Colonic mucosa (tissue), 4 donors: Measurements from ENCODE around the gene FAM89B. TPM values are rescaled to one million over a fixed set of nuclear protein-coding genes. Genes with fewer than 3 reads are reported as not detected.

Experiments used
- DNase-seq: peaks from one replicate; pipeline ENCODE4 v3.0.0-alpha.2; 2020
- H3K27ac ChIP-seq: fragments of 200-600 bp; one replicate; pipeline ENCODE4 v1.8.0; 2021
- H3K27me3 ChIP-seq: fragments of 200-600 bp; one replicate; pipeline ENCODE4 v1.8.0; 2021
- H3K36me3 ChIP-seq: fragments of 200-600 bp; one replicate; pipeline ENCODE4 v1.8.0; 2021
- H3K4me1 ChIP-seq: fragments of 200-600 bp; one replicate; pipeline ENCODE4 v1.8.0; 2021; ENCODE audit warnings: mild to moderate bottlenecking
- H3K4me3 ChIP-seq: fragments of 200-600 bp; one replicate; pipeline ENCODE4 v1.8.0; 2021
- H3K9ac ChIP-seq, 2 donors: one replicate each; pipeline ENCODE4 v1.7.0; 2013; ENCODE audit warnings: control low read depth in 2 of 2, low read depth in 2 of 2, low read length in 2 of 2
- H3K9me3 ChIP-seq: fragments of 200-600 bp; one replicate; pipeline ENCODE4 v1.8.0; 2021
- CTCF ChIP-seq: fragments of 200-600 bp; IDR thresholded peaks from one replicate; pipeline ENCODE4 v1.8.0; 2022; ENCODE audit warnings: antibody characterized with exemption, mild to moderate bottlenecking
- intact Hi-C: fragments of 100-400 bp; cut with DNase I; formaldehyde crosslinking; loops from one replicate; pipeline ENCODE4 v1.14.1; 2022
- total RNA-seq, 2 donors: library from RNA; stranded (reverse); fragmentation: NEBNext Ultra II Directional in 1 of 2; extraction: Animal tissue kit (Norgen Biotek cat#: 25700) in 1 of 2; gene quantifications; one replicate each; pipeline ENCODE4 v1.2.1, GENCODE V29; 2021
- donor health status: healthy.
- donor health status: DM: no; HTN: no; CAD: no.
- donor health status: DM: no; HTN: no; CAD: no.

FAM89B gene
- total RNA-seq, 2 donors from 2014 or later: 27.4 to 32.2 TPM

- DNase-seq: no peak
- no peak for TF ChIP-seq CTCF
Observed at GRCh38 chr11:65598258-65598699, 25.9 kb downstream of the FAM89B start.

GRCh38 chr11:65599216-65599954, 27.0 kb downstream of the FAM89B start:
- no peaks in the 10 kb centered on the region for H3K9me3 ChIP-seq
- intact Hi-C loops: no loop called here
- no peak for DNase-seq

More at GRCh38 chr11:65598258-65598699, 25.9 kb downstream of the FAM89B start:
- H3K36me3 ChIP-seq: peaks cover 8% of the 10 kb centered on the region
- intact Hi-C loops: no loop called here
- no peaks in the 10 kb centered on the region for H3K27me3 ChIP-seq
- no peak overlapping the region for H3K9ac ChIP-seq
- H3K4me1 ChIP-seq: peaks cover 5% of the 10 kb centered on the region
- H3K9me3 ChIP-seq: no peaks in the 10 kb centered on the region
- H3K27ac ChIP-seq: no peak overlapping the region
- H3K4me3 ChIP-seq: no peak overlapping the region

GRCh38 chr11:65599955-65600246, 27.6 kb downstream of the FAM89B start:
- Histone ChIP-seq H3K4me1 (peaks cover 5% of the 10 kb centered on the region), H3K27me3 (no peaks in the 10 kb centered on the region), H3K27ac (no peak overlapping the region), H3K36me3 (peaks cover 15% of the 10 kb centered on the region), H3K9me3 (no peaks in the 10 kb centered on the region), H3K4me3 (no peak overlapping the region), H3K9ac (no peak overlapping the region)
- no peak for DNase-seq
- TF ChIP-seq CTCF: no peak
- intact Hi-C loops: no loop called here

More at GRCh38 chr11:65599216-65599954, 27.0 kb downstream of the FAM89B start:
- peaks cover 5% of the 10 kb centered on the region for H3K4me1 ChIP-seq
- H3K27me3 ChIP-seq: no peaks in the 10 kb centered on the region
- no peak for TF ChIP-seq CTCF
- peaks cover 11% of the 10 kb centered on the region for H3K36me3 ChIP-seq
- no peak overlapping the region for H3K27ac ChIP-seq
- H3K4me3 ChIP-seq: no peak overlapping the region
- H3K9ac ChIP-seq: no peak overlapping the region

- Histone ChIP-seq H3K9me3 (no peaks in the 10 kb centered on the region), H3K36me3 (peaks cover 14% of the 10 kb centered on the region), H3K27me3 (no peaks in the 10 kb centered on the region), H3K4me3 (no peak overlapping the region), H3K27ac (no peak overlapping the region), H3K4me1 (peaks cover 4% of the 10 kb centered on the region), H3K9ac (no peak overlapping the region)
- no peak for TF ChIP-seq CTCF
- DNase-seq: no peak
- intact Hi-C loops: no loop called here
Observed at GRCh38 chr11:65604258-65604657, 31.9 kb downstream of the FAM89B start.

GRCh38 chr11:65606876-65607613, 34.7 kb downstream of the FAM89B start:
- H3K27ac ChIP-seq: peak overlapping the region; percentile 62
- peak overlapping the region in 1 of 2 donors; percentile 33 for H3K9ac ChIP-seq
- H3K9me3 ChIP-seq: no peaks in the 10 kb centered on the region
- H3K4me3 ChIP-seq: no peak overlapping the region
- no peaks in the 10 kb centered on the region for H3K27me3 ChIP-seq
- TF ChIP-seq CTCF: no peak
- H3K4me1 ChIP-seq: peaks cover 15% of the 10 kb centered on the region
- peak; percentile 95 for DNase-seq
- intact Hi-C loops: no loop called here
- peaks cover 14% of the 10 kb centered on the region for H3K36me3 ChIP-seq
